NCI-H1436 treated with DMSO at 0.1 percent for 48 hours (cell line): Measurements from ENCODE around the gene GPR85.
"Not testable (repeated sequence)": the region's sequence is repeated elsewhere in the genome, so short reads cannot be mapped to it uniquely, and the experiment has no call there.

ENCODE experiments used
- DNase-seq: peaks from one replicate; lab custom pipeline; 2025; lab: John Stamatoyannopoulos, UW

Gene GPR85

GRCh38 chr7:113083816-113084495 is 2.7 kb downstream of the GPR85 start:
- no peak for DNase-seq

DNA sequence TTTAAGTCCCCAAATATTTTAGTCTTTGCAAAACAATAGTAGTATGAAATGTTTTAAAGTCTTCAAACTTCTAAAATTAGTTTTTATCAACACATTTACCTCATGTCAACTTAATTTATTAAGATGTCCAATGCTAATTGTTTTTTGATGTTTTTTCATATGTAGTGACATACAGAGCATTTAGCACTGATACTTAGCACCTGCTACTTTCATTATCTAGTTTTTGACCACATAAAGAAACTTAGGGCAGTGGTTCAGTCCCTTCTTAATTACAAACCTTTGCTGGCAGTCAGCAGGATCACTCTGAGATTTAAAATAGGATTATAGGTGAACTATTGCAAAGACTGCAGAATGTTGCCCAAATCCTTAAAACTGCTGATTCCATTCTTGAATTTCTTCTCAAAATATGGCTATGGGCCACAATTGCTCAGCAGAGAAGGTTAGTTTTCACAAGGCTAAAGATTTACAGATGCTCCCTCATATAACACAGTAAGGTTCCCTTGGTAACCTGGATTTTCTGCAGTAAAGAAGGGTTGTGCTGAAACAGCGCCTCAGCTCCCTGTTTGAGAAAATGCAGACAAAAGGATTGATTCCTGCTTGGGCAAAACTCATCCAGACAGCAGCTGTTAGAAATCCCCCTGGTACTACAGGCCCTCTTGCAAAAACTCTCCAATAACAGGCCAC is 3.4 kb downstream of the GPR85 start:
- no peak for DNase-seq

DNA sequence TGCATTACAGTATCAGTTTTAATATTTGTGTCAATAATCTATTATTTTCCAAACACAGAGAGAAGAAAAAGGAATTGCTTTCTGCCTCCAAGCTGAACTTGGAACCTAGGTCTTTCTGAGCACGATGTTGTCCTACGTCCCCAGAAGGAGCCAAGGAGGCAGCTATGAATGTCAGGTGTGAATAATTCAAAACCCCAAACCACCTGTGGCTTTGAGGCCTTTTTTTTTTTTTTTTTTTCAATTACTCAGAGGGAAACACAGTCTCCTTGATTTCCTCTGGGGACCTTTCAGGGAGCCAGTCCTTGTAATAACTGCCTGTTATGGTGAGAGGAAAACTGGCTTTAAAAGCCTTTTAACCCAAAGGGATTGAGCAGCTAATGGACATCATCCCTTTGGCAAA is 8.3 kb downstream of the GPR85 start:
- peak; percentile 13 for DNase-seq

DNA sequence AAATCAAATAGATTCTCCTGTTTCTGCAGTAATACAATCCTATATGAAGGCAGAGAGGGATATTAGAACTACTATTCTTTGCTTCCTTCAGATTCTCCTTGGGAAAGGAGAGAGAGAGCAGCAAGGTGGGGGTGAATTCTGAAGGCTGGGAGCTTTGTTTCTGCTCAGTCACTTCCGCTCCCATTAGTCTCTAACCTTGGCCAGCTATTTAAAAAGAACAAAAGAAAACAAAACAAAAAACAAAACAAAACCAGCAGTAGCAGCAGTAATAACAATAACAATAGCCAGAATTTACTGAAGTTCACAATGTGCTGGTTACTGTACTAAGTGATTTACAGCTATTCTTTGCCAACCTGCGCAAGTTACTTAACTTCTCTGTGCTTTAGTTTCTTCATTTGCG is 9.9 kb downstream of the GPR85 start:
- DNase-seq = no peak

DNA sequence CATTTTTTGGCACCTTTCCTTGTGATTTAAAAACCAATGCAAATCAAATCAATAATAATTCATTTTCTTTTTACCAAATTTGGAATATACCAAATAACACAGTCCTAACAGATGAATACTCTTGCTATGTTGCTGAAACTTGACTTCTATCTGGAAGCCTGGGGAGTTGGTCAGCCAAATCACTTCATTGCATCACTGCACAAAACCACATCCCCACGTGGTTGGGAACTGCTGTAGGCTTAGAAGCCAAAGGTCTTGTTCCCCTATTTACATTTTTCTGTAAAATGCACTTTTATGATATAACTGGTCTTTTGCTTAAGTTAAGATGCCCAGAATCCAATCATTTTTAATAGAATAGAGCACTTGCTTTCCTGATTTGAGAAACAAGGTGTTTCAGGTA is 15.2 kb downstream of the GPR85 start:
- no peak for DNase-seq

GRCh38 chr7:113062499-113062898 is 24.1 kb downstream of the GPR85 start:
- DNase-seq = no peak

DNA sequence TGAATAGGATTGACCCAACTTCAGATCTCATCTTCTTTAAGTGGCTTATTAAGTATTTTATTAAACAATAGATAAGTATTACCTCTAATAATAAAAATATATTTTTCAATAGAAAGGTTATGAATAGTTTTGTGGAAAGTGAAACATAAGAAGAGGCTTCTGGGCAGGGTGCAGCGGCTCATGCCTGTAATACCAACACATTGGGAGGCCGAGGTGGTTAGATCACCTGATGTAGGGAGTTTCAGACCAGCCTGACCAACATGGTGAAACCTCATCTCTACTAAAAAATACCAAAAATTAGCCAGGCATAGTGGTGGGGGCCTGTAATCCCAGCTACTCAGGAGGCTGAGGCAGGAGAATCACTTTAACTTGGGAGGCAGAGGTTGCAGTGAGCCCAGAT is 26.5 kb downstream of the GPR85 start:
- no peak for DNase-seq

- no peak for DNase-seq
These were observed 31.7 kb downstream of the GPR85 start for GRCh38 chr7:113054938-113055337.

DNA sequence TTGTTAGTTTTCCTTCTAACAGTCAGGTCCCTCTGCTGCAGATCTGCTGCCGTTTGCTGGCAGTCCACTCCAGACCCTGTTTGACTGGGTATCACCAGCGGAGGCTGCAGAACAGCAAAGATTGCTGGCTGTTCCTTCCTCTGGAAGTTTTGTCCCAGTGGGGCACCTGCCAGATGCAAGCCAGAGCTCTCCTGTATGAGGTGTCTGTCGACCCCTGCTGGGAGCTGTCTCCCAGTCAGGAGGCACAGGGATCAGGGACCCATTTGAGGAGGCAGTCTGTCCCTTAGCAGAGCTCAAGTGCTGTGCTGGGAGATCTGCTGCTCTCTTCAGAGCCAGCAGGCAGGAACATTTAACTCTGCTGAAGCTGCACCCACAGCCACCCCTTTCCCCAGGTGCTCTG is 32.4 kb downstream of the GPR85 start:
- DNase-seq = not testable (repeated sequence)

GRCh38 chr7:113049221-113049620 is 37.4 kb downstream of the GPR85 start:
- DNase-seq = not testable (repeated sequence)

DNA sequence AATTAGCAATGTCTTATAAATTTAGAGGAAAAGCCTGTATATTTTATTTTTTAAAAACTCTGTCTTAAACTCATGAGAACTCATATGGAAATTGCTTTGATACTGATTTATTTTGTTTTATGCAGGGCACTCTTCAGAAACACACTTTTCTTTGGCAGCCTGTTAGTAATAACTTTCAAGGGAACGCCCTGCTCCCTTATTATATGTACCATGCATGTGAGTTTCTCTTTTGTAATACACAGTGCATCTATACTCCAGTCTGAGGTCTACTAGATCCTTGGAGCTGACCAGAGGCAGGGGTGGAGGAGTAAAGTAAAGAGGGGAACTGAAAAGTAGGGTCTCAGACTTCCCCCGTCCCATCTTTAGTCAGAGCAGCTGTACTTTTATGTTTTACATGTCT is 40.2 kb downstream of the GPR85 start:
- no peak for DNase-seq

DNA sequence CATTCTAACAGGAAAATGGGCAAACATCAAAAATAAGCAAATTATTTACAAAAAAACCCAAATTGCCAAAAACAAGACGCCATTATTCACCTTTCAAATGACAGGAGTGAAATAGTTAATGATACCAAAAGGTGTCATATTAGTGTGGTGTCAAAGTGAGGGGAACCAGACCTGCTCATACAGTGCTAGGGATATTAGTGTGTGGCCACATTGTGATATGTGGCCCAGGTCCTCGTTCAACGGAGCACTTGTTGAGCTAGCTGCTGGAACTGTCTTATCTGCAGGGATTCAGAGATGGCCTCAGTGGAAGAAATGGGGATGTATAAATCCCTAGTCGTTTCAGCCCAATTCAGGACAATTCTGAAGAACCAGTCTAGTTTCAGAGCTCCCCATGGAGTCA is 41.2 kb downstream of the GPR85 start:
- no peak for DNase-seq

GRCh38 chr7:113044394-113044793 is 42.2 kb downstream of the GPR85 start:
- no peak for DNase-seq

GRCh38 chr7:113040849-113041248 is 45.8 kb downstream of the GPR85 start:
- no peak for DNase-seq

- DNase-seq = no peak
These were observed 52.7 kb downstream of the GPR85 start for GRCh38 chr7:113033959-113034358.
